ENCODE measurements around the gene RAB44. TPM values are rescaled to one million over a fixed set of nuclear protein-coding genes. Genes with fewer than 3 reads are reported as not detected.
A peak's percentile ranks its signal among the peaks of the same experiment; 100 is the strongest.

RAB44 gene
- total RNA-seq, 2 experiments from 2014 or later: 0.05 TPM; not detected in 1

GRCh38 chr6:36769183-36769675, 71.6 kb downstream of the RAB44 start:
- Mint-ChIP-seq H3K4me1 (peaks cover 28% of the 10 kb centered on the region), H3K27ac (peak overlapping the region; percentile 82), H3K4me3 (peak overlapping the region; percentile 50), H3K27me3 (no peaks in the 10 kb centered on the region), H3K9me3 (ENCODE audit: low read depth) (no peaks in the 10 kb centered on the region), H3K36me3 (ENCODE audit: low read depth) (no peaks in the 10 kb centered on the region)
- POLR2A ChIA-PET: interaction anchor here (0.6 to 1.5 kb wide), 3 partner anchors 13 to 80 kb away, joined by 3 to 6 read pairs (median 3); no protein-coding TSS in a partner anchor
- intact Hi-C loops (cut with DNase I, micrococcal nuclease): loop anchor here in 1 of 2 experiments (10.0 kb wide), 1 partner anchor 436 kb away; no protein-coding TSS in a partner anchor
- CTCF ChIA-PET: interaction anchor here (0.6 to 8.0 kb wide), 17 partner anchors 8 to 450 kb away, joined by 3 to 152 read pairs (median 4); partner anchors contain the start of gene PPIL1
- no peak for DNase-seq
- ATAC-seq: no peak

- DNase-seq (peak; percentile 58), ATAC-seq (peak; percentile 59)
- H3K4me1 Mint-ChIP-seq: peaks cover 28% of the 10 kb centered on the region
- peak overlapping the region; percentile 50 for H3K4me3 Mint-ChIP-seq
- no peaks in the 10 kb centered on the region for H3K36me3 Mint-ChIP-seq (ENCODE audit: low read depth)
- intact Hi-C loops (cut with DNase I, micrococcal nuclease): loop anchor here in 1 of 2 experiments (10.0 kb wide), 1 partner anchor 435 kb away; no protein-coding TSS in a partner anchor
- CTCF ChIA-PET: interaction anchor here (0.7 to 8.0 kb wide), 11 partner anchors 8 to 253 kb away, joined by 3 to 152 read pairs (median 5); partner anchors contain the start of gene PPIL1
- no peaks in the 10 kb centered on the region for H3K9me3 Mint-ChIP-seq (ENCODE audit: low read depth)
- POLR2A ChIA-PET: interaction anchor here (0.6 to 1.5 kb wide), 5 partner anchors 13 to 170 kb away, joined by 3 to 6 read pairs (median 3); no protein-coding TSS in a partner anchor
- no peaks in the 10 kb centered on the region for H3K27me3 Mint-ChIP-seq
- H3K27ac Mint-ChIP-seq: peak overlapping the region; percentile 82
Observed at GRCh38 chr6:36769676-36770499, 72.3 kb downstream of the RAB44 start.

- POLR2A ChIA-PET: no interaction called here
- no peak overlapping the region for H3K4me3 Mint-ChIP-seq
Observed at GRCh38 chr6:36771145-36771544, 73.5 kb downstream of the RAB44 start.

GRCh38 chr6:36772397-36772796, 74.8 kb downstream of the RAB44 start:
- CTCF ChIA-PET: interaction anchor here (0.7 to 4.1 kb wide), 4 partner anchors 10 to 476 kb away, joined by 4 to 29 read pairs (median 6); no protein-coding TSS in a partner anchor
- ATAC-seq (no peak), DNase-seq (no peak)
- peaks cover 26% of the 10 kb centered on the region for H3K4me1 Mint-ChIP-seq
- H3K9me3 Mint-ChIP-seq (ENCODE audit: low read depth): no peaks in the 10 kb centered on the region
- no peak overlapping the region for H3K4me3 Mint-ChIP-seq
- POLR2A ChIA-PET: no interaction called here
- H3K36me3 Mint-ChIP-seq (ENCODE audit: low read depth): no peaks in the 10 kb centered on the region
- H3K27ac Mint-ChIP-seq: peak overlapping the region; percentile 12
- no peaks in the 10 kb centered on the region for H3K27me3 Mint-ChIP-seq
- intact Hi-C loops (cut with DNase I, micrococcal nuclease): no loop called here

More at GRCh38 chr6:36771145-36771544, 73.5 kb downstream of the RAB44 start:
- peaks cover 28% of the 10 kb centered on the region for H3K4me1 Mint-ChIP-seq
- H3K9me3 Mint-ChIP-seq (ENCODE audit: low read depth): no peaks in the 10 kb centered on the region
- H3K27me3 Mint-ChIP-seq: no peaks in the 10 kb centered on the region
- H3K27ac Mint-ChIP-seq: peak overlapping the region; percentile 82
- CTCF ChIA-PET: interaction anchor here (4.1 to 4.8 kb wide), 2 partner anchors 12 kb away, joined by 29 to 43 read pairs; no protein-coding TSS in a partner anchor
- intact Hi-C loops (cut with DNase I, micrococcal nuclease): no loop called here
- no peak for ATAC-seq
- no peaks in the 10 kb centered on the region for H3K36me3 Mint-ChIP-seq (ENCODE audit: low read depth)
- DNase-seq: no peak

- ChIA-PET POLR2A (no interaction called here), CTCF (interaction anchor here (0.7 to 4.1 kb wide), 4 partner anchors 9 to 150 kb away, joined by 3 to 29 read pairs (median 4); no protein-coding TSS in a partner anchor)
- intact Hi-C loops (cut with DNase I, micrococcal nuclease): no loop called here
- Mint-ChIP-seq H3K36me3 (ENCODE audit: low read depth) (no peaks in the 10 kb centered on the region), H3K4me3 (no peak overlapping the region), H3K4me1 (peaks cover 17% of the 10 kb centered on the region), H3K27ac (no peak overlapping the region), H3K9me3 (ENCODE audit: low read depth) (no peaks in the 10 kb centered on the region), H3K27me3 (no peaks in the 10 kb centered on the region)
- DNase-seq (no peak), ATAC-seq (no peak)
Observed at GRCh38 chr6:36774331-36774730, 76.7 kb downstream of the RAB44 start.

GRCh38 chr6:36776167-36776566, 78.5 kb downstream of the RAB44 start:
- no peaks in the 10 kb centered on the region for H3K36me3 Mint-ChIP-seq (ENCODE audit: low read depth)
- no peak overlapping the region for H3K4me3 Mint-ChIP-seq
- ChIA-PET CTCF (interaction anchor here (1.3 to 1.6 kb wide), 2 partner anchors 10 to 17 kb away, joined by 3 to 6 read pairs; no protein-coding TSS in a partner anchor), POLR2A (no interaction called here)
- no peaks in the 10 kb centered on the region for H3K27me3 Mint-ChIP-seq
- no peak for ATAC-seq
- intact Hi-C loops (cut with DNase I, micrococcal nuclease): no loop called here
- DNase-seq: no peak
- H3K27ac Mint-ChIP-seq: no peak overlapping the region
- no peaks in the 10 kb centered on the region for H3K4me1 Mint-ChIP-seq
- no peaks in the 10 kb centered on the region for H3K9me3 Mint-ChIP-seq (ENCODE audit: low read depth)

- Mint-ChIP-seq H3K27ac (no peak overlapping the region), H3K4me3 (no peak overlapping the region), H3K36me3 (ENCODE audit: low read depth) (no peaks in the 10 kb centered on the region), H3K27me3 (no peaks in the 10 kb centered on the region), H3K4me1 (no peaks in the 10 kb centered on the region), H3K9me3 (ENCODE audit: low read depth) (no peaks in the 10 kb centered on the region)
- intact Hi-C loops (cut with DNase I, micrococcal nuclease): no loop called here
- CTCF ChIA-PET: interaction anchor here (1.1 kb wide), 1 partner anchor 74 kb away, joined by 4 read pairs; no protein-coding TSS in a partner anchor
- POLR2A ChIA-PET: no interaction called here
- ATAC-seq (no peak), DNase-seq (no peak)
Observed at GRCh38 chr6:36777801-36778200, 80.2 kb downstream of the RAB44 start.

- ChIA-PET POLR2A (no interaction called here), CTCF (interaction anchor here (0.8 to 2.1 kb wide), 4 partner anchors 9 to 73 kb away, joined by 3 to 4 read pairs (median 4); no protein-coding TSS in a partner anchor)
- no peaks in the 10 kb centered on the region for H3K9me3 Mint-ChIP-seq (ENCODE audit: low read depth)
- intact Hi-C loops (cut with DNase I, micrococcal nuclease): no loop called here
- DNase-seq (no peak), ATAC-seq (no peak)
- no peaks in the 10 kb centered on the region for H3K4me1 Mint-ChIP-seq
- no peak overlapping the region for H3K4me3 Mint-ChIP-seq
- H3K27ac Mint-ChIP-seq: no peak overlapping the region
- H3K27me3 Mint-ChIP-seq: no peaks in the 10 kb centered on the region
- H3K36me3 Mint-ChIP-seq (ENCODE audit: low read depth): no peaks in the 10 kb centered on the region
Observed at GRCh38 chr6:36779227-36779626, 81.6 kb downstream of the RAB44 start.

- Mint-ChIP-seq H3K27me3 (no peaks in the 10 kb centered on the region), H3K4me1 (no peaks in the 10 kb centered on the region), H3K36me3 (ENCODE audit: low read depth) (no peaks in the 10 kb centered on the region), H3K9me3 (ENCODE audit: low read depth) (no peaks in the 10 kb centered on the region), H3K4me3 (no peak overlapping the region), H3K27ac (no peak overlapping the region)
- no peak for DNase-seq
- ChIA-PET CTCF (interaction anchor here (0.6 to 7.2 kb wide), 12 partner anchors 8 to 381 kb away, joined by 3 to 52 read pairs (median 4); no protein-coding TSS in a partner anchor), POLR2A (no interaction called here)
- ATAC-seq: no peak
- intact Hi-C loops (cut with DNase I, micrococcal nuclease): no loop called here
Observed at GRCh38 chr6:36780442-36781177, 83.0 kb downstream of the RAB44 start.

GRCh38 chr6:36781669-36782068, 84.0 kb downstream of the RAB44 start:
- no peak overlapping the region for H3K27ac Mint-ChIP-seq
- no peak overlapping the region for H3K4me3 Mint-ChIP-seq
- H3K36me3 Mint-ChIP-seq (ENCODE audit: low read depth): no peaks in the 10 kb centered on the region
- ATAC-seq: no peak
- intact Hi-C loops (cut with DNase I, micrococcal nuclease): loop anchor here (1.0 to 2.0 kb wide), 3 partner anchors 15 to 167 kb away; no protein-coding TSS in a partner anchor
- H3K4me1 Mint-ChIP-seq: no peaks in the 10 kb centered on the region
- H3K9me3 Mint-ChIP-seq (ENCODE audit: low read depth): no peaks in the 10 kb centered on the region
- ChIA-PET CTCF (interaction anchor here (0.8 to 7.2 kb wide), 19 partner anchors 9 to 441 kb away, joined by 3 to 152 read pairs (median 7); no protein-coding TSS in a partner anchor), POLR2A (interaction anchor here (1.8 kb wide), 1 partner anchor 12 kb away, joined by 6 read pairs; no protein-coding TSS in a partner anchor)
- H3K27me3 Mint-ChIP-seq: no peaks in the 10 kb centered on the region
- no peak for DNase-seq
